ENCODE data around the gene ELFN2.

GRCh38 chr22:37417264-37417663 is 10.0 kb downstream of the ELFN2 start:
- TF ChIP-seq POLR2A (IDR thresholded peaks at IDR 0.05) (no peak), CTCF (IDR thresholded peaks at IDR 0.05) (no peak)
